Colonic mucosa (tissue), 4 donors: ENCODE results near the gene GABBR2. TPM values are rescaled to one million over a fixed set of nuclear protein-coding genes. Genes with fewer than 3 reads are reported as not detected.

Experiments used
- DNase-seq: peaks from one replicate; pipeline ENCODE4 v3.0.0-alpha.2; 2020
- H3K27ac ChIP-seq: fragments of 200-600 bp; one replicate; pipeline ENCODE4 v1.8.0; 2021
- H3K27me3 ChIP-seq: fragments of 200-600 bp; one replicate; pipeline ENCODE4 v1.8.0; 2021
- H3K36me3 ChIP-seq: fragments of 200-600 bp; one replicate; pipeline ENCODE4 v1.8.0; 2021
- H3K4me1 ChIP-seq: fragments of 200-600 bp; one replicate; pipeline ENCODE4 v1.8.0; 2021; ENCODE audit warnings: mild to moderate bottlenecking
- H3K4me3 ChIP-seq: fragments of 200-600 bp; one replicate; pipeline ENCODE4 v1.8.0; 2021
- H3K9ac ChIP-seq, 2 donors: one replicate each; pipeline ENCODE4 v1.7.0; 2013; ENCODE audit warnings: control low read depth in 2 of 2, low read depth in 2 of 2, low read length in 2 of 2
- H3K9me3 ChIP-seq: fragments of 200-600 bp; one replicate; pipeline ENCODE4 v1.8.0; 2021
- intact Hi-C: fragments of 100-400 bp; cut with DNase I; formaldehyde crosslinking; loops from one replicate; pipeline ENCODE4 v1.14.1; 2022
- total RNA-seq, 2 donors: library from RNA; stranded (reverse); fragmentation: NEBNext Ultra II Directional in 1 of 2; extraction: Animal tissue kit (Norgen Biotek cat#: 25700) in 1 of 2; gene quantifications; one replicate each; pipeline ENCODE4 v1.2.1, GENCODE V29; 2021
- TF ChIP-seq, protein P1 (sequence below): fragments of 200-600 bp; IDR thresholded peaks from one replicate; pipeline ENCODE4 v1.8.0; 2022; ENCODE audit warnings: antibody characterized with exemption, mild to moderate bottlenecking
- donor health status: healthy.
- donor health status: DM: no; HTN: no; CAD: no.
- donor health status: DM: no; HTN: no; CAD: no.

The GABBR2 gene
- total RNA-seq, 2 donors from 2014 or later = 0.05 TPM; not detected in 1

DNA sequence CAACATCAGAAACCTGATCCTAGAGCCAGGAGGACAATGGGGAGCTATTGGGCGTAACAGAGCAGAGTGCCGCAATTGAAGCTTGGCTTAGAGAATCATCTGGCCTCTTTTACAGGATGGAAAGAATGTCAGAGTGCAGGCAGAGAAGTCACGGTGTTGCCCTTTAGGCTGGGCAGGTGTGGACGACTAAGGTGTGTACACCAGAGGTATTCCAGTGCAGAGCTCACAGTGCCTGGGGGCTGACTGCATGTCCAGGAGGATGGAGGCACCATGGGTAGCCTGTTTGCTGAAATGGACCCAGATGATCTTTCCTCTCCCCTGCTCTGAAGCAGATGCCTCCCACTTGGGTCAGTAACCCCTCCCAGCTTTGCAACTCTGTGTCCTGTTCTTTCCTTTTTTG is 404.4 kb downstream of the GABBR2 start:
- no peaks in the 10 kb centered on the region for H3K9me3 ChIP-seq
- no peaks in the 10 kb centered on the region for H3K4me1 ChIP-seq
- TF ChIP-seq, protein P1, sequence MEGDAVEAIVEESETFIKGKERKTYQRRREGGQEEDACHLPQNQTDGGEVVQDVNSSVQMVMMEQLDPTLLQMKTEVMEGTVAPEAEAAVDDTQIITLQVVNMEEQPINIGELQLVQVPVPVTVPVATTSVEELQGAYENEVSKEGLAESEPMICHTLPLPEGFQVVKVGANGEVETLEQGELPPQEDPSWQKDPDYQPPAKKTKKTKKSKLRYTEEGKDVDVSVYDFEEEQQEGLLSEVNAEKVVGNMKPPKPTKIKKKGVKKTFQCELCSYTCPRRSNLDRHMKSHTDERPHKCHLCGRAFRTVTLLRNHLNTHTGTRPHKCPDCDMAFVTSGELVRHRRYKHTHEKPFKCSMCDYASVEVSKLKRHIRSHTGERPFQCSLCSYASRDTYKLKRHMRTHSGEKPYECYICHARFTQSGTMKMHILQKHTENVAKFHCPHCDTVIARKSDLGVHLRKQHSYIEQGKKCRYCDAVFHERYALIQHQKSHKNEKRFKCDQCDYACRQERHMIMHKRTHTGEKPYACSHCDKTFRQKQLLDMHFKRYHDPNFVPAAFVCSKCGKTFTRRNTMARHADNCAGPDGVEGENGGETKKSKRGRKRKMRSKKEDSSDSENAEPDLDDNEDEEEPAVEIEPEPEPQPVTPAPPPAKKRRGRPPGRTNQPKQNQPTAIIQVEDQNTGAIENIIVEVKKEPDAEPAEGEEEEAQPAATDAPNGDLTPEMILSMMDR = no peak
- no peaks in the 10 kb centered on the region for H3K27me3 ChIP-seq
- no peak overlapping the region for H3K27ac ChIP-seq
- no peaks in the 10 kb centered on the region for H3K36me3 ChIP-seq
- no peak overlapping the region for H3K9ac ChIP-seq
- H3K4me3 ChIP-seq = no peak overlapping the region
- intact Hi-C loops = no loop called here
- no peak for DNase-seq

- Histone ChIP-seq H3K4me1 (no peaks in the 10 kb centered on the region), H3K9me3 (no peaks in the 10 kb centered on the region), H3K36me3 (no peaks in the 10 kb centered on the region), H3K27me3 (no peaks in the 10 kb centered on the region), H3K4me3 (no peak overlapping the region), H3K9ac (no peak overlapping the region), H3K27ac (no peak overlapping the region)
- TF ChIP-seq, protein P1 = no peak
- DNase-seq = no peak
- intact Hi-C loops = no loop called here
Measured at GRCh38 chr9:98303633-98304125, 405.1 kb downstream of the GABBR2 start.

DNA sequence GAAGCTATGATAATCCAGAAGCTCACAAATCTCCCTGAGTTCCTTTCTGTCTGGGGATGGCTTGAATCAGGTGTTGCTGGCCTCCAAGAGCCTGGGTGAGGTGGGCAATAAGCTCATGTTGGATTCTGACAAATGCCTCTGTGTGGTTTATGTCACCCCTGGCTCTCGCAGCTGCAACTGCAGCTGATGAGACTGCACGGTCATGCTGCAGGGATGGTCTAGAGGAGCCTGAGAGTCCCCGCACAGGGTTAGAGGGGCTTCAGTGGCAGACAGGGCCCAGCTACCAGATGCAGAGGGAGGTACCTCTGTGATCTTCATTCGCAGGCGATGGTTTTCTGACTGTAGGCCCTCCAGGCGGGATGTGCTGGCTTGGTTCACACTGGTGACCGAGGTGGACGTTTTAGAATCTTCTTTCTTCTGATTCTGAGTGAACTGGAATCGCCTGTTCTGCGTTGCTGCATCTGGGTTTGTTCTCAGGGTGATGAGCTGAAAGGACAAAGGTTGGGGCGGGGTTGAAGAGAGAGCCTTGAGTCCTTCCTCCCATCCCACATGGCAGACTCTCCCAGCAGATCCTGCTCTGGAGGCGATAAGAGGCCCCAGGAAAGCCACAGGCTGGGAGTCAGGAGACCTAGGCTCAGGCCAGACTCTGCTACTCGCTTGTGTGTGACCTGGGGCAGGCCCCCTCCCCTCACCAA is 405.6 kb downstream of the GABBR2 start:
- TF ChIP-seq, protein P1 = no peak
- H3K36me3 ChIP-seq = no peaks in the 10 kb centered on the region
- DNase-seq = no peak
- intact Hi-C loops = no loop called here
- H3K27ac ChIP-seq = no peak overlapping the region
- no peaks in the 10 kb centered on the region for H3K4me1 ChIP-seq
- H3K27me3 ChIP-seq = no peaks in the 10 kb centered on the region
- H3K9ac ChIP-seq = no peak overlapping the region
- no peaks in the 10 kb centered on the region for H3K9me3 ChIP-seq
- no peak overlapping the region for H3K4me3 ChIP-seq

DNA sequence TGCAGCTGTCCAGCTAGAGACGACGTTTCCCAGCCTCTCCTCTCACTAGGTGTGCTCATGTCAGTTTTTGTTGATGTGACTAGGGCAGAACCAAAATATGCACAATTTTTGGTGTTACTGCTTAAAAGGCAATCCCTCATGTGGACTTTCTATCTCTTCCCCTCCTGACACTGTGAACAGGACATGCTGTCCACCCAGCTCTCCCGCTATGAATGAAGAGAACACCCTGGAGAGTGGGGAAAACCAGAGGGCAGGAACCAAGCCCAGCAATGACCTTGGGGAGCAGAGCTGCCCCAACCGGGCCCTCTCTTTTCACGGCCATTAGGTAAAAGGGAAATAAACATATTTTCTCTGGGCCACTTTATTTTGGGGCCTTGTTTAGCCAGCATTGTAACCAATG is 406.6 kb downstream of the GABBR2 start:
- Histone ChIP-seq H3K27ac (no peak overlapping the region), H3K4me1 (no peaks in the 10 kb centered on the region), H3K4me3 (no peak overlapping the region), H3K9ac (no peak overlapping the region), H3K27me3 (no peaks in the 10 kb centered on the region), H3K36me3 (no peaks in the 10 kb centered on the region), H3K9me3 (no peaks in the 10 kb centered on the region)
- TF ChIP-seq, protein P1 = no peak
- DNase-seq = no peak
- intact Hi-C loops = no loop called here

DNA sequence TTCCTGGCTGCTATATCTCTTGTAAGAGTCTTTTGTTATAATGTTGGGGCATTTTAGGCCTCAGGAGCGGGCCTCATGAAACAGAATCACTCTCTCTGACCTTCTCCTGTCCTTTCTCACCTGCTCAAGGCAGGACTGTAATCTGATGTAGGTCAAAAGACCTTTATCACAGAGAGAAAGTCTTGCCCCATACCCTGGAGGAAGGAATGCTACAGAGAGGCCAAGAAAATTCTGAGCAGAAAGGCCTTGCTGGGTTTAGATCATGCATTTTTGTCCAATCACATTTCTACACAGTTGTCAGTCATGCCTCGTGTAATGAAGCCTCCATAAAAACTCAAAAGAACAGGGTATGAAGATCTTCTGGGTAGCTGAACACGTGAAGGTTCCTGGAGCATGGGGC is 408.1 kb downstream of the GABBR2 start:
- Histone ChIP-seq H3K4me1 (no peaks in the 10 kb centered on the region), H3K9me3 (no peaks in the 10 kb centered on the region), H3K9ac (no peak overlapping the region), H3K27me3 (no peaks in the 10 kb centered on the region), H3K36me3 (no peaks in the 10 kb centered on the region), H3K27ac (no peak overlapping the region), H3K4me3 (no peak overlapping the region)
- intact Hi-C loops = no loop called here
- TF ChIP-seq, protein P1 = no peak
- DNase-seq = no peak
